Measurements from ENCODE around the gene TRIP12. TPM values are rescaled to one million over a fixed set of nuclear protein-coding genes. Genes with fewer than 3 reads are reported as not detected.

Gene TRIP12
- total RNA-seq, 1 experiment from 2014 or later, result 166 TPM

DNA sequence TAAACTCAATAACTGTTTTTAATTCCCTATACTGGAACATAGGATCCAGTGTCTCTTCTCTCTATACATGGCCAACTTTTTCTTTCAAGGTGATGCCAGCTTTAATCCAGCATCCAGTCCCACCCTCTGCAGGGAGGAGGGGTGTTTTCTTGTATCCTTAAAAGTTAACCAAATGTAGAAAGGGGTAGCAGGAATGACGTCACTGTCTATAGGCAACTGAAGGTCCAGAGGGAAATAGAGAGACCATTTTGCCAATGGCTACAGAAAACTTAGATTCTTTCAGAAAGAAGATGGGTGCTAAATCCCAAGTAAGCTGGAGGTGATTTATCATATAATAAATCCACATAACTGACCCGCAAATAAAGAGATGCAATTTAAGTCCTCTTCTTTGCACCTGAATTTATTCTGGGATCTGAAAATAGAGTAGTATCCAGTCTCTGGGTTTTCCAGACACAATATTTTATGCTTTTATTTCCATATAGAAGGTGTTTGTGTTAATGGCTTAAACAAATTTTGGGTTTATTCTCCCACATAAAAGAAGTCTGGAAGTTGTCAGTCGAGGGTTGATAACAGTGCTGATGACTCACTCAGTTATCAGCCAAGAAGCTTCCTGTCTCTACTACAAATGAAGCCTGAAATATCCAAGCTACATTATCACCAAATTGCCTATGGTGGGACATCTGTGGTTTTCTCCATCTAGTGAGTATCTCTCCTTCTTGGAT, 201.7 kb downstream of the TRIP12 start:
- Mint-ChIP-seq H3K27ac (no peak overlapping the region), H3K9me3 (no peaks in the 10 kb centered on the region), H3K4me3 (no peak overlapping the region), H3K27me3 (ENCODE audit: low read depth) (peaks cover 41% of the 10 kb centered on the region), H3K36me3 (ENCODE audit: insufficient read depth in 1 of 3, low read depth in 3 of 3) (no peaks in the 10 kb centered on the region), H3K4me1 (peaks cover 5 to 8% of the 10 kb centered on the region in 2 experiments)
- Histone ChIP-seq H2BK20ac (ENCODE audit: low read depth, low read length, poor library complexity, severe bottlenecking) (no peak overlapping the region), H3K23ac (ENCODE audit: insufficient read length, low read depth, low read length) (no peak overlapping the region), H4K8ac (replicated peaks; ENCODE audit: insufficient read length, low read depth, low read length) (no peak overlapping the region), H3K14ac (ENCODE audit: insufficient read depth, low read length) (no peak overlapping the region), H3K27me3 (ENCODE audit: insufficient read depth, low read length) (no peaks in the 10 kb centered on the region; the same call in 1 of the 2 replicates), H3K79me2 (ENCODE audit: insufficient read depth, low read length) (no peaks in the 10 kb centered on the region), H3K9ac (ENCODE audit: extremely low read depth, insufficient read length, low read length) (no peak overlapping the region), H2AFZ (ENCODE audit: low read length) (no peak overlapping the region), H3K23me2 (ENCODE audit: insufficient read length, low read depth, low read length, poor library complexity, severe bottlenecking) (peaks cover 3% of the 10 kb centered on the region), H3K18ac (ENCODE audit: insufficient read length, low read depth, low read length) (no peak overlapping the region), H2BK15ac (ENCODE audit: low read depth, low read length) (no peak overlapping the region), H3T11ph (ENCODE audit: low read length) (no peak overlapping the region), H3K79me1 (ENCODE audit: insufficient read depth, low read depth, low read length, poor library complexity, severe bottlenecking) (no peaks in the 10 kb centered on the region), H3K4me1 (ENCODE audit: insufficient read depth, low read length) (0 out of 2 replicates have a peak, but pooled peaks cover 2% of the 10 kb centered on the region), H3K4me2 (ENCODE audit: insufficient read depth, insufficient read length, low read length) (no peak overlapping the region), H3K56ac (ENCODE audit: insufficient read length, low read depth, low read length) (no peak overlapping the region), H2BK5ac (ENCODE audit: insufficient read length, low read length) (no peak overlapping the region), H4K5ac (ENCODE audit: insufficient read length, low read depth, low read length) (no peak overlapping the region), H2BK12ac (ENCODE audit: insufficient read length, low read depth, low read length) (no peak overlapping the region), H2BK120ac (ENCODE audit: low read depth, low read length, poor library complexity, severe bottlenecking) (no peak overlapping the region), H4K91ac (ENCODE audit: insufficient read length, low read depth, low read length) (no peak overlapping the region), H2AK5ac (ENCODE audit: insufficient read length, low read length) (no peak overlapping the region), H4K20me1 (ENCODE audit: control insufficient read depth, insufficient read depth, insufficient read length) (no peaks in the 10 kb centered on the region), H3K4ac (ENCODE audit: low read depth, low read length) (no peak overlapping the region), H3K9me3 (ENCODE audit: control insufficient read depth, low read depth, low read length) (no peaks in the 10 kb centered on the region), H3K27ac (ENCODE audit: insufficient read length, low read depth, low read length) (no peak overlapping the region)
- no peak for DNase-seq
- TF ChIP-seq, protein P1, sequence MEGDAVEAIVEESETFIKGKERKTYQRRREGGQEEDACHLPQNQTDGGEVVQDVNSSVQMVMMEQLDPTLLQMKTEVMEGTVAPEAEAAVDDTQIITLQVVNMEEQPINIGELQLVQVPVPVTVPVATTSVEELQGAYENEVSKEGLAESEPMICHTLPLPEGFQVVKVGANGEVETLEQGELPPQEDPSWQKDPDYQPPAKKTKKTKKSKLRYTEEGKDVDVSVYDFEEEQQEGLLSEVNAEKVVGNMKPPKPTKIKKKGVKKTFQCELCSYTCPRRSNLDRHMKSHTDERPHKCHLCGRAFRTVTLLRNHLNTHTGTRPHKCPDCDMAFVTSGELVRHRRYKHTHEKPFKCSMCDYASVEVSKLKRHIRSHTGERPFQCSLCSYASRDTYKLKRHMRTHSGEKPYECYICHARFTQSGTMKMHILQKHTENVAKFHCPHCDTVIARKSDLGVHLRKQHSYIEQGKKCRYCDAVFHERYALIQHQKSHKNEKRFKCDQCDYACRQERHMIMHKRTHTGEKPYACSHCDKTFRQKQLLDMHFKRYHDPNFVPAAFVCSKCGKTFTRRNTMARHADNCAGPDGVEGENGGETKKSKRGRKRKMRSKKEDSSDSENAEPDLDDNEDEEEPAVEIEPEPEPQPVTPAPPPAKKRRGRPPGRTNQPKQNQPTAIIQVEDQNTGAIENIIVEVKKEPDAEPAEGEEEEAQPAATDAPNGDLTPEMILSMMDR (conservative IDR thresholded peaks at IDR 0.05), result no peak
- WGBS (ENCODE audit: extremely low coverage, insufficient read length, low lambda C conversion rate), result no CpG with 5 or more reads among the region's 3 CpGs

All from H9 (cell line).